H9 (cell line): ENCODE measurements around the gene YPEL1. TPM values are rescaled to one million over a fixed set of nuclear protein-coding genes. Genes with fewer than 3 reads are reported as not detected.

Experiments
- DNase-seq: peaks from one replicate; pipeline ENCODE4 v3.0.0-alpha.2; 2017
- H2AFZ ChIP-seq: one replicate; pipeline ENCODE4 v1.6.1; 2013; ENCODE audit warnings: mild to moderate bottlenecking, low read length, control low read depth, moderate library complexity
- H2AK5ac ChIP-seq: 2 replicates; pipeline ENCODE4 v1.6.1; 2013; ENCODE audit warnings: low read length, control low read depth, mixed read lengths; ENCODE audit not compliant: insufficient read length
- H2BK120ac ChIP-seq: one replicate; pipeline ENCODE4 v1.6.1; 2013; ENCODE audit warnings: low read depth, mild to moderate bottlenecking, low read length, control low read depth, inconsistent platforms; ENCODE audit not compliant: poor library complexity, severe bottlenecking
- H2BK12ac ChIP-seq: 2 replicates; pipeline ENCODE4 v1.6.1; 2013; ENCODE audit warnings: low read length, control low read depth, mixed read lengths, low read depth; ENCODE audit not compliant: insufficient read length
- H2BK15ac ChIP-seq: 2 replicates; pipeline ENCODE4 v1.6.1; 2013; ENCODE audit warnings: low read depth, low read length, control low read depth
- H2BK20ac ChIP-seq: one replicate; pipeline ENCODE4 v1.6.1; 2013; ENCODE audit warnings: low read depth, mild to moderate bottlenecking, low read length, control low read depth, inconsistent platforms; ENCODE audit not compliant: poor library complexity, severe bottlenecking
- H2BK5ac ChIP-seq: 2 replicates; pipeline ENCODE4 v1.6.1; 2013; ENCODE audit warnings: low read length, control low read depth, mixed read lengths; ENCODE audit not compliant: insufficient read length
- H3K14ac ChIP-seq: 2 replicates; pipeline ENCODE4 v1.6.1; 2013; ENCODE audit warnings: low read length, control low read depth; ENCODE audit not compliant: insufficient read depth
- H3K18ac ChIP-seq: 2 replicates; pipeline ENCODE4 v1.6.1; 2013; ENCODE audit warnings: low read depth, mild to moderate bottlenecking, mixed read lengths, low read length, control low read depth; ENCODE audit not compliant: insufficient read length
- H3K23ac ChIP-seq: 2 replicates; pipeline ENCODE4 v1.6.1; 2013; ENCODE audit warnings: low read length, control low read depth, mixed read lengths, low read depth; ENCODE audit not compliant: insufficient read length
- H3K23me2 ChIP-seq: 2 replicates; pipeline ENCODE4 v1.6.1; 2013; ENCODE audit warnings: low read depth, mild to moderate bottlenecking, mixed read lengths, low read length, control low read depth; ENCODE audit not compliant: insufficient read length, poor library complexity, severe bottlenecking
- H3K27ac ChIP-seq: 2 replicates; pipeline ENCODE4 v1.5.1; 2013; ENCODE audit warnings: low read length, control low read depth, mixed read lengths, low read depth; ENCODE audit not compliant: insufficient read length
- H3K27me3 ChIP-seq: 2 replicates; pipeline ENCODE4 v1.6.1; 2013; ENCODE audit warnings: low read length, control low read depth, inconsistent platforms; ENCODE audit not compliant: insufficient read depth
- H3K4ac ChIP-seq: 2 replicates; pipeline ENCODE4 v1.6.1; 2013; ENCODE audit warnings: low read depth, mild to moderate bottlenecking, control low read depth, inconsistent platforms, low read length, moderate library complexity
- H3K4me1 ChIP-seq: 2 replicates; pipeline ENCODE4 v1.6.1; 2013; ENCODE audit warnings: low read length, control low read depth, inconsistent platforms; ENCODE audit not compliant: insufficient read depth
- H3K4me2 ChIP-seq: 2 replicates; pipeline ENCODE4 v1.6.1; 2013; ENCODE audit warnings: low read length, control low read depth, mixed read lengths; ENCODE audit not compliant: insufficient read length, insufficient read depth
- H3K56ac ChIP-seq: 2 replicates; pipeline ENCODE4 v1.6.1; 2013; ENCODE audit warnings: low read depth, mild to moderate bottlenecking, mixed read lengths, low read length, control low read depth; ENCODE audit not compliant: insufficient read length
- H3K79me1 ChIP-seq: 2 replicates; pipeline ENCODE4 v1.6.1; 2013; ENCODE audit warnings: low read depth, mild to moderate bottlenecking, moderate library complexity, low read length, control low read depth, inconsistent platforms; ENCODE audit not compliant: insufficient read depth, poor library complexity, severe bottlenecking
- H3K79me2 ChIP-seq: 2 replicates; pipeline ENCODE4 v1.6.1; 2013; ENCODE audit warnings: low read length, control low read depth, inconsistent platforms; ENCODE audit not compliant: insufficient read depth
- H3K9ac ChIP-seq: 2 replicates; pipeline ENCODE4 v1.6.1; 2013; ENCODE audit warnings: low read length, control low read depth, mixed read lengths; ENCODE audit not compliant: insufficient read length; ENCODE audit errors: extremely low read depth
- H3K9me3 ChIP-seq: one replicate; pipeline ENCODE4 v1.6.1; 2013; ENCODE audit warnings: low read depth, low read length, inconsistent platforms; ENCODE audit not compliant: control insufficient read depth
- H3T11ph ChIP-seq: one replicate; pipeline ENCODE4 v1.6.1; 2013; ENCODE audit warnings: mild to moderate bottlenecking, low read length, control low read depth, inconsistent platforms
- H4K20me1 ChIP-seq: one replicate; pipeline ENCODE4 v1.6.1; 2013; ENCODE audit not compliant: control insufficient read depth, insufficient read length, insufficient read depth
- H4K5ac ChIP-seq: 2 replicates; pipeline ENCODE4 v1.6.1; 2013; ENCODE audit warnings: low read depth, mild to moderate bottlenecking, mixed read lengths, low read length, control low read depth; ENCODE audit not compliant: insufficient read length
- H4K8ac ChIP-seq: replicated peaks from 2 replicates; pipeline ENCODE4 v1.6.1; 2013; ENCODE audit warnings: low read length, control low read depth, mixed read lengths, low read depth; ENCODE audit not compliant: insufficient read length
- H4K91ac ChIP-seq: 2 replicates; pipeline ENCODE4 v1.6.1; 2013; ENCODE audit warnings: low read depth, mild to moderate bottlenecking, moderate library complexity, mixed read lengths, low read length, control low read depth; ENCODE audit not compliant: insufficient read length
- H3K27ac Mint-ChIP-seq, 3 experiments: 2 replicates in 2 of 3; 3 replicates in 1 of 3; pipeline ENCODE4 v1.8.0; 2020 to 2021; ENCODE audit warnings: mixed read lengths in 3 of 3, mild to moderate bottlenecking in 1 of 3, moderate library complexity in 1 of 3
- H3K27me3 Mint-ChIP-seq: 2 replicates; pipeline ENCODE4 v1.8.0; 2021; ENCODE audit warnings: low read depth, mild to moderate bottlenecking, moderate library complexity, mixed read lengths
- H3K36me3 Mint-ChIP-seq, 3 experiments: 2 replicates in 2 of 3; 3 replicates in 1 of 3; pipeline ENCODE4 v1.8.0; 2020 to 2021; ENCODE audit warnings: low read depth in 3 of 3, mixed read lengths in 3 of 3; ENCODE audit not compliant: insufficient read depth in 1 of 3
- H3K4me1 Mint-ChIP-seq, 2 experiments: 2 replicates each; pipeline ENCODE4 v1.8.0; 2020; ENCODE audit warnings: mixed read lengths in 2 of 2
- H3K4me3 Mint-ChIP-seq, 2 experiments: 2 replicates in 1 of 2; 3 replicates in 1 of 2; pipeline ENCODE4 v1.8.0; 2020 to 2021; ENCODE audit warnings: mild to moderate bottlenecking in 2 of 2, mixed read lengths in 2 of 2, moderate library complexity in 1 of 2
- H3K9me3 Mint-ChIP-seq, 2 experiments: 2 replicates in 1 of 2; 3 replicates in 1 of 2; pipeline ENCODE4 v1.8.0; 2020; ENCODE audit warnings: mild to moderate bottlenecking in 2 of 2, mixed read lengths in 2 of 2, moderate library complexity in 1 of 2
- CTCF ChIP-seq: fragments of 200-600 bp; sonication (generic); conservative IDR thresholded peaks from 3 replicates; pipeline ENCODE4 v1.8.0; 2021; ENCODE audit warnings: antibody characterized with exemption, mild to moderate bottlenecking
- WGBS: extraction: QIAGEN DNeasy Blood & Tissue Kit; methylation state at CpG from one replicate; pipeline ENCODE4 v1.1.7; 2013; ENCODE audit warnings: missing lambda C conversion rate, low lambda C conversion rate, mixed read lengths; ENCODE audit not compliant: insufficient read length; ENCODE audit errors: extremely low coverage; 5-methylcytosine and 5-hydroxymethylcytosine counted together
- total RNA-seq: library from RNA; stranded (reverse); gene quantifications from 2 replicates; pipeline ENCODE4 v1.2.1, GENCODE V29; 2021

YPEL1 gene
- total RNA-seq, 1 experiment from 2014 or later, result 5.4 TPM

GRCh38 chr22:21707677-21708076 lies 27.9 kb downstream of the YPEL1 start:
- Histone ChIP-seq H3T11ph (no peak overlapping the region), H2BK12ac (no peak overlapping the region), H3K23ac (no peak overlapping the region), H4K20me1 (no peaks in the 10 kb centered on the region), H3K9ac (no peak overlapping the region), H2BK20ac (no peak overlapping the region), H2BK5ac (no peak overlapping the region), H4K5ac (no peak overlapping the region), H3K56ac (no peak overlapping the region), H3K79me2 (peaks cover 3% of the 10 kb centered on the region; the same call in 1 of the 2 replicates), H2AK5ac (no peak overlapping the region), H3K4me1 (no peaks in the 10 kb centered on the region), H2AFZ (no peak overlapping the region), H3K4ac (no peak overlapping the region), H3K9me3 (no peaks in the 10 kb centered on the region), H3K27me3 (no peaks in the 10 kb centered on the region), H4K91ac (no peak overlapping the region), H4K8ac (no peak overlapping the region), H2BK120ac (no peak overlapping the region), H2BK15ac (no peak overlapping the region), H3K18ac (no peak overlapping the region), H3K4me2 (no peak overlapping the region), H3K79me1 (no peaks in the 10 kb centered on the region), H3K27ac (no peak overlapping the region), H3K23me2 (no peaks in the 10 kb centered on the region), H3K14ac (no peak overlapping the region)
- TF ChIP-seq CTCF, result no peak
- H3K9me3 Mint-ChIP-seq, result no peaks in the 10 kb centered on the region
- H3K36me3 Mint-ChIP-seq, result peaks cover 5 to 18% (median 10%) of the 10 kb centered on the region in 3 experiments; a peak in 6 of 7 replicates
- H3K4me3 Mint-ChIP-seq, result no peak overlapping the region
- no peak for DNase-seq
- no peaks in the 10 kb centered on the region for H3K27me3 Mint-ChIP-seq
- no CpG with 5 or more reads among the region's 3 CpGs for WGBS
- H3K27ac Mint-ChIP-seq, result no peak overlapping the region
- H3K4me1 Mint-ChIP-seq, result no peaks in the 10 kb centered on the region
